ENCODE measurements around the gene ICA1. TPM values are rescaled to one million over a fixed set of nuclear protein-coding genes. Genes with fewer than 3 reads are reported as not detected.

Gene ICA1
- total RNA-seq, 1 experiment from 2014 or later = 3.2 TPM

DNA sequence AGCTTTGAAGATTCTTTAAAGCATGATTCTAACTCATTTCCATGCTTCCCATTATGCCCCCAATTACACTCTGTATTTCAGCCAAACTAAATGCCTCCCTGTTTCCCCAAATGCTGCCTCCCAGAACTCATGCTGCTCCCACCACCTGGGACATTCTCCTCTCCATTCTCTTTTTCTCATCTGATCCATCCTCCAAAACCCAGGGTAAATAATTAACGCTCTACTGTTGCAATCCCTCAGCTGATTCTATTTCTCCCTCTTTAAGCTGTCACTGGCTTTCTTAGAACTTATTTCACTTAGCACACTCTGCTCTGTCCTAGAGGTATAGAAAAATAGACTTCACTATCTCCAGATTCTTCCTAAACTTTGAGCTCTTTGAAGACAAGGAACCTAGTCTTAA lies 104.7 kb downstream of the ICA1 start:
- Histone ChIP-seq H3F3A (ENCODE audit: low read length, unreplicated experiment) (no peaks in the 10 kb centered on the region), H3K9me2 (replicated peaks; ENCODE audit: low read length) (no peaks in the 10 kb centered on the region), H4K20me1 (ENCODE audit: low read length) (no peaks in the 10 kb centered on the region), H3K4me3 (ENCODE audit: low read length) (no peak overlapping the region), H3K4me2 (ENCODE audit: low read length) (no peak overlapping the region), H3K9me3 (ENCODE audit: low read length) (no peaks in the 10 kb centered on the region), H3K4me1 (ENCODE audit: insufficient read depth, low read length) (no peaks in the 10 kb centered on the region), H3K9ac (ENCODE audit: low read length) (no peak overlapping the region), H2AFZ (ENCODE audit: low read length) (no peak overlapping the region), H3K36me3 (ENCODE audit: low read depth, low read length) (no peaks in the 10 kb centered on the region), H3K27ac (ENCODE audit: low read length) (no peak overlapping the region), H3K79me2 (ENCODE audit: low read length) (no peaks in the 10 kb centered on the region), H3K27me3 (ENCODE audit: low read length) (no peaks in the 10 kb centered on the region)
- TF ChIP-seq, protein P1, sequence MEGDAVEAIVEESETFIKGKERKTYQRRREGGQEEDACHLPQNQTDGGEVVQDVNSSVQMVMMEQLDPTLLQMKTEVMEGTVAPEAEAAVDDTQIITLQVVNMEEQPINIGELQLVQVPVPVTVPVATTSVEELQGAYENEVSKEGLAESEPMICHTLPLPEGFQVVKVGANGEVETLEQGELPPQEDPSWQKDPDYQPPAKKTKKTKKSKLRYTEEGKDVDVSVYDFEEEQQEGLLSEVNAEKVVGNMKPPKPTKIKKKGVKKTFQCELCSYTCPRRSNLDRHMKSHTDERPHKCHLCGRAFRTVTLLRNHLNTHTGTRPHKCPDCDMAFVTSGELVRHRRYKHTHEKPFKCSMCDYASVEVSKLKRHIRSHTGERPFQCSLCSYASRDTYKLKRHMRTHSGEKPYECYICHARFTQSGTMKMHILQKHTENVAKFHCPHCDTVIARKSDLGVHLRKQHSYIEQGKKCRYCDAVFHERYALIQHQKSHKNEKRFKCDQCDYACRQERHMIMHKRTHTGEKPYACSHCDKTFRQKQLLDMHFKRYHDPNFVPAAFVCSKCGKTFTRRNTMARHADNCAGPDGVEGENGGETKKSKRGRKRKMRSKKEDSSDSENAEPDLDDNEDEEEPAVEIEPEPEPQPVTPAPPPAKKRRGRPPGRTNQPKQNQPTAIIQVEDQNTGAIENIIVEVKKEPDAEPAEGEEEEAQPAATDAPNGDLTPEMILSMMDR (conservative IDR thresholded peaks at IDR 0.05; ENCODE audit: low read depth, low read length) = no peak
- TF ChIP-seq EZH2 (IDR thresholded peaks at IDR 0.05; ENCODE audit: low read length, unreplicated experiment) (no peak), EZH2phosphoT487 (IDR thresholded peaks at IDR 0.05; ENCODE audit: borderline replicate concordance, low read length) (no peak)
- ATAC-seq = no peak
- no TSS peak for BruUV-seq (replicated peaks)
- DNase-seq = no peak
- ChIA-PET CTCF (no interaction called here), POLR2A (ENCODE audit: unreplicated experiment) (no interaction called here)
- intact Hi-C loops (cut with micrococcal nuclease) = no loop called here

DNA sequence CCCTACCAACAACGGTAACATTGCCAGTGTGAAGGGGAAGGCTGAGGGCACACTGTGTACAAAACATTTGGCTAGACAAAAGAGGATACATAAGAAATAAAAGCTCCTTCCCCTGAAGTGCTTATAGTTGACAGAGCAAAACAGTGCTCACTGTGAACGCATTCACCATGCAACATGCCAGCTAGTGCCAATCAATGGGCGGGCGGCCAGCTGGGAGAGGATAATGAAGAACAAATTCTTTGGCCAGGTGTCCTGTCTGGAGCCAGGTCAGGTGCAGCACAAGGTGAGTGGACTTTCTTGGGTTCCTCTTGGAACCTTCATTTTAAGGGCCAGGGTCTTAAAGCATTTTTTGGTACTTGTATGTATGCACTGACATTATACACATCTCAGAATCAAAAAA lies 106.1 kb downstream of the ICA1 start:
- H3K79me2 ChIP-seq (ENCODE audit: low read length) = no peaks in the 10 kb centered on the region
- no peak overlapping the region for H2AFZ ChIP-seq (ENCODE audit: low read length)
- H3K9me3 ChIP-seq (ENCODE audit: low read length) = no peaks in the 10 kb centered on the region
- ChIA-PET CTCF (no interaction called here), POLR2A (ENCODE audit: unreplicated experiment) (no interaction called here)
- no peak overlapping the region for H3K27ac ChIP-seq (ENCODE audit: low read length)
- H3K4me1 ChIP-seq (ENCODE audit: insufficient read depth, low read length) = no peaks in the 10 kb centered on the region
- no peak for DNase-seq
- TF ChIP-seq EZH2 (IDR thresholded peaks at IDR 0.05; ENCODE audit: low read length, unreplicated experiment) = no peak
- no peak for TF ChIP-seq EZH2phosphoT487 (IDR thresholded peaks at IDR 0.05; ENCODE audit: borderline replicate concordance, low read length)
- TF ChIP-seq, protein P1 (conservative IDR thresholded peaks at IDR 0.05; ENCODE audit: low read depth, low read length) = no peak
- no TSS peak for BruUV-seq (replicated peaks)
- no peaks in the 10 kb centered on the region for H3K9me2 ChIP-seq (replicated peaks; ENCODE audit: low read length)
- no peaks in the 10 kb centered on the region for H3K36me3 ChIP-seq (ENCODE audit: low read depth, low read length)
- H3K4me2 ChIP-seq (ENCODE audit: low read length) = no peak overlapping the region
- H4K20me1 ChIP-seq (ENCODE audit: low read length) = no peaks in the 10 kb centered on the region
- intact Hi-C loops (cut with micrococcal nuclease) = no loop called here
- no peak for ATAC-seq
- no peak overlapping the region for H3K4me3 ChIP-seq (ENCODE audit: low read length)
- no peak overlapping the region for H3K9ac ChIP-seq (ENCODE audit: low read length)
- no peaks in the 10 kb centered on the region for H3F3A ChIP-seq (ENCODE audit: low read length, unreplicated experiment)
- H3K27me3 ChIP-seq (ENCODE audit: low read length) = no peaks in the 10 kb centered on the region

DNA sequence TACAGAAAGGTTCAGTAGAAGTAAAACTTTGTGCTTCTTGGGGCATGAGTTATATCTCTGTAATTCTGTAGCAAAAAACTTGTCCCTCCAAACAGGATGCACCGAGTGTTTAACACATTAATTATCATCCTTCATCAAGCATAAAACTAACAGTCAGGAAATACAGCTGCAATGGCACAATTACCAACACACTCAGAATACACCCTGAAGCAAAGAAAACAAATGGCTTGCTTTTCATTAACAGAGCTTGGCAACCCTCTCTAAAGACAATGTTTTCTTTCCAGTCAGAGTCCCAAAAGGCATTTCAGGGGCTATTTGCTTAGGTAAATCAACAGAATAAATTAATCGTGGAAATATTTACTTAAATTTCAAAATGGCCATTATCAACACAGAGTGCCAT lies 107.7 kb downstream of the ICA1 start:
- Histone ChIP-seq H2AFZ (ENCODE audit: low read length) (no peak overlapping the region), H3K4me1 (ENCODE audit: insufficient read depth, low read length) (no peaks in the 10 kb centered on the region), H3F3A (ENCODE audit: low read length, unreplicated experiment) (no peaks in the 10 kb centered on the region), H3K27ac (ENCODE audit: low read length) (no peak overlapping the region), H3K4me3 (ENCODE audit: low read length) (no peak overlapping the region), H3K4me2 (ENCODE audit: low read length) (no peak overlapping the region), H3K9me3 (ENCODE audit: low read length) (no peaks in the 10 kb centered on the region), H3K9ac (ENCODE audit: low read length) (no peak overlapping the region), H4K20me1 (ENCODE audit: low read length) (no peaks in the 10 kb centered on the region), H3K79me2 (ENCODE audit: low read length) (no peaks in the 10 kb centered on the region), H3K27me3 (ENCODE audit: low read length) (no peaks in the 10 kb centered on the region), H3K36me3 (ENCODE audit: low read depth, low read length) (no peaks in the 10 kb centered on the region), H3K9me2 (replicated peaks; ENCODE audit: low read length) (no peaks in the 10 kb centered on the region)
- ATAC-seq = no peak
- no TSS peak for BruUV-seq (replicated peaks)
- DNase-seq = no peak
- TF ChIP-seq, protein P1 (conservative IDR thresholded peaks at IDR 0.05; ENCODE audit: low read depth, low read length) = no peak
- no peak for TF ChIP-seq EZH2phosphoT487 (IDR thresholded peaks at IDR 0.05; ENCODE audit: borderline replicate concordance, low read length)
- no peak for TF ChIP-seq EZH2 (IDR thresholded peaks at IDR 0.05; ENCODE audit: low read length, unreplicated experiment)
- ChIA-PET POLR2A (ENCODE audit: unreplicated experiment) (no interaction called here), CTCF (no interaction called here)
- intact Hi-C loops (cut with micrococcal nuclease) = no loop called here

Data from PC-3 (cell line).